ENCODE data around the gene TGFBR2. TPM values are rescaled to one million over a fixed set of nuclear protein-coding genes. Genes with fewer than 3 reads are reported as not detected.

TGFBR2 gene
- total RNA-seq, 1 experiment from 2014 or later: not detected

DNA sequence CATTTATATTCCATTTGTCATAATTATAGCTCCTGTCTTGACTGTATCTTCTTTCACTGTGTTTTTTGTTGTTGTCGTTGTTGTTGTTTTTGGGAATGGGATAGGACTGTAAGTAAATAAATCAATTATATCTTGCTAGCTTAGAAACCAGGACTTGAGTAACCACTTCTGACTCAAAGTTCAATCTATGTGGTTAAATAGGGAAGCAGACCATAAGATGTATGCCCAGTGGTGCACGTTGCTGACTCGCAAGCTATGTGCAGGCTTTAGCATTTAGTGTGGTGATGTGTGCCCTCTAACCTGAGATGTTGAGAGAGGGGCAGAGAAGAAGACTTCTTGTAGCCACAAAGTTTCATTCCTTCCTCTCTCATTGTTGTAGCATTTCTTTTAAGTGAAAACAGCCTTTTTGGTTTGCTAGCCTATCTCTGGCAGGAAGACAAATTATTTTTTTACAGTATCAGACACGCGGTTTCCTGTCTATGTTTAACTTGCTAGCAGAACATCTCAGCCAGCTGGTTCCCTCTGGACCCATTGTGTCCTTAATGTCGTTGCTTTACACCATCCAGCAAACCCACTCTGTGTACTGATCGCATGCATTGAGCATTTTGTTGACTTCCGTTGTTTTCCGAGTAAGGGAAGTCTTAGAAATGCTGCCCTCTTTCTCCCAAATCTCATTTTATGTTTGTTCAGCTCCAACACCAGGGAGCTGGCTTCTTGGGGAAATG is 52.1 kb downstream of the TGFBR2 start:
- H3K4me1 ChIP-seq (ENCODE audit: low read length): no peaks in the 10 kb centered on the region
- no peaks in the 10 kb centered on the region for H3K27me3 ChIP-seq (ENCODE audit: low read length)
- no peak overlapping the region for H3K9ac ChIP-seq (ENCODE audit: low read length)
- no peak overlapping the region for H3K27ac ChIP-seq (ENCODE audit: low read length)
- no peaks in the 10 kb centered on the region for H3K9me3 ChIP-seq (ENCODE audit: low read length)
- H4K20me1 ChIP-seq (ENCODE audit: insufficient read depth, low read depth, low read length): no peaks in the 10 kb centered on the region
- H2AFZ ChIP-seq (ENCODE audit: low read length): no peak overlapping the region
- no peaks in the 10 kb centered on the region for H3K9me2 ChIP-seq (replicated peaks; ENCODE audit: insufficient read depth, low read length)
- no peak overlapping the region for H3K4me3 ChIP-seq (ENCODE audit: low read length)
- no peak overlapping the region for H3K4me2 ChIP-seq (ENCODE audit: low read depth, low read length, poor library complexity, severe bottlenecking)
- no peaks in the 10 kb centered on the region for H3K36me3 ChIP-seq (ENCODE audit: insufficient read depth, low read length)
- no peaks in the 10 kb centered on the region for H3K79me2 ChIP-seq (ENCODE audit: low read length)
- no peak for DNase-seq

- Histone ChIP-seq H3K27me3 (ENCODE audit: low read length) (no peaks in the 10 kb centered on the region), H2AFZ (ENCODE audit: low read length) (no peak overlapping the region), H3K4me1 (ENCODE audit: low read length) (no peaks in the 10 kb centered on the region), H4K20me1 (ENCODE audit: insufficient read depth, low read depth, low read length) (no peaks in the 10 kb centered on the region), H3K36me3 (ENCODE audit: insufficient read depth, low read length) (no peaks in the 10 kb centered on the region), H3K4me2 (ENCODE audit: low read depth, low read length, poor library complexity, severe bottlenecking) (no peak overlapping the region), H3K9ac (ENCODE audit: low read length) (no peak overlapping the region), H3K27ac (ENCODE audit: low read length) (no peak overlapping the region), H3K4me3 (ENCODE audit: low read length) (no peak overlapping the region), H3K79me2 (ENCODE audit: low read length) (no peaks in the 10 kb centered on the region), H3K9me3 (ENCODE audit: low read length) (no peaks in the 10 kb centered on the region), H3K9me2 (replicated peaks; ENCODE audit: insufficient read depth, low read length) (no peaks in the 10 kb centered on the region)
- no peak for DNase-seq
Observed at GRCh38 chr3:30659270-30660130, 53.1 kb downstream of the TGFBR2 start.

DNA sequence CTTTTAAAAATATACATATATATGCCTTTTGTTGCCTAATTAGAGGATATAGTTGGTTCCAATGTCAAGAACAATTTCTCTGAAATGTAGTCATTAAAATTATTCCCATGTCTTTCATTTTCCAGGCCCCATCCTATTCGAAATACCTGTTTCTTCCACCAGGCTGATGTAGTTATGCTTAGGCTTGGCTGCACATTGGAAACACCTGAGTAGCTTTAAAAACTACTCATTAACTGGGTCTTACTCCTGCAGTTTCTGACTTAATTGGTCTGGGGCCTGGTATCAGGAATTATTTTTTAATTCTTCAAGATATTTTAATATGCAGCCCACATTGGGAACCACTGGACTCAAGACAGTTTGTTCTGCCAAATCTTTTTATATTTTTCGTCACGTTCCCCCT is 53.7 kb downstream of the TGFBR2 start:
- H3K4me3 ChIP-seq (ENCODE audit: low read length): no peak overlapping the region
- H3K9me2 ChIP-seq (replicated peaks; ENCODE audit: insufficient read depth, low read length): no peaks in the 10 kb centered on the region
- no peaks in the 10 kb centered on the region for H3K27me3 ChIP-seq (ENCODE audit: low read length)
- H3K4me2 ChIP-seq (ENCODE audit: low read depth, low read length, poor library complexity, severe bottlenecking): no peak overlapping the region
- H3K9me3 ChIP-seq (ENCODE audit: low read length): no peaks in the 10 kb centered on the region
- no peaks in the 10 kb centered on the region for H4K20me1 ChIP-seq (ENCODE audit: insufficient read depth, low read depth, low read length)
- H3K9ac ChIP-seq (ENCODE audit: low read length): no peak overlapping the region
- no peaks in the 10 kb centered on the region for H3K36me3 ChIP-seq (ENCODE audit: insufficient read depth, low read length)
- no peaks in the 10 kb centered on the region for H3K4me1 ChIP-seq (ENCODE audit: low read length)
- H3K79me2 ChIP-seq (ENCODE audit: low read length): no peaks in the 10 kb centered on the region
- no peak overlapping the region for H3K27ac ChIP-seq (ENCODE audit: low read length)
- DNase-seq: no peak
- no peak overlapping the region for H2AFZ ChIP-seq (ENCODE audit: low read length)

GRCh38 chr3:30660656-30661055 is 54.3 kb downstream of the TGFBR2 start:
- H3K36me3 ChIP-seq (ENCODE audit: insufficient read depth, low read length): no peaks in the 10 kb centered on the region
- no peaks in the 10 kb centered on the region for H3K4me1 ChIP-seq (ENCODE audit: low read length)
- H3K27ac ChIP-seq (ENCODE audit: low read length): no peak overlapping the region
- no peak for DNase-seq
- H3K27me3 ChIP-seq (ENCODE audit: low read length): no peaks in the 10 kb centered on the region
- no peak overlapping the region for H3K4me2 ChIP-seq (ENCODE audit: low read depth, low read length, poor library complexity, severe bottlenecking)
- no peaks in the 10 kb centered on the region for H3K9me3 ChIP-seq (ENCODE audit: low read length)
- H3K9ac ChIP-seq (ENCODE audit: low read length): no peak overlapping the region
- H3K9me2 ChIP-seq (replicated peaks; ENCODE audit: insufficient read depth, low read length): no peaks in the 10 kb centered on the region
- no peaks in the 10 kb centered on the region for H3K79me2 ChIP-seq (ENCODE audit: low read length)
- H3K4me3 ChIP-seq (ENCODE audit: low read length): no peak overlapping the region
- no peaks in the 10 kb centered on the region for H4K20me1 ChIP-seq (ENCODE audit: insufficient read depth, low read depth, low read length)
- no peak overlapping the region for H2AFZ ChIP-seq (ENCODE audit: low read length)

DNA sequence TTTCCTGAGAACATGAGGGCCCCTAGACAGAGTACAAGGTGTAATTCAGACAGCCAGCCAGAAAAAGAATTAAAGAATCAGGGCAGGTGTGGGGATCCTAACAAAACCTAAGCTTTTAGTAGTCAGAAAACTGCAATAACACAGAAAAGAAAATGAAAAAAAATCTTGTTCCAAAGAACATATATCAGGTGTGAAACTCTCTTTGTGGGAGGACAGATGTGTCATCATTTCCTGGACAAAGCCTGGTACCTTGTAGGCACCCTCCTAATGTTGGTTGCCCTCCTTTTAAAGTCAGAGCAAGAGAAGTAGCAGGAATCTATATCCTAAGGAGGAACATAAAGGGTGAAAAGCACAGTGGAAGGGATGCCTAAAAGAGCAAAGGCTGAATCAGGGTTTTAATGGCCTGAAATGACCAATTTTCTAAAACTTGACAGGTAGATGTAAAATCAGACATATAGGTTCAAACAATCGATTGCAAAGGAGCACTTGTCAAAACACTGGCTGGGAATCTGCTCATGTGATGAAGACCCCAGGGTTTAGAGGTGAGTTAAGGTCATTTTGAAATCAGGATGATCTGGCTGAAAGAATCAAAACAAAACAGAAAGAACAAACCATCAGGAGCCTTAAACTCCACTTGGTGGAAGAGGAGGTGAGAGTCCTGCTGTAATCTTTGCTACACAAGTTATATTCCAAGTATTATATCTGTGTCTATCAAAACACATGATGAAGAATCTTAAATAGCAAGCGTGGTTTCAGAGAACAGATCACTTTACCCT is 54.9 kb downstream of the TGFBR2 start:
- DNase-seq: no peak
- H3K9me2 ChIP-seq (replicated peaks; ENCODE audit: insufficient read depth, low read length): no peaks in the 10 kb centered on the region
- no peak overlapping the region for H2AFZ ChIP-seq (ENCODE audit: low read length)
- no peaks in the 10 kb centered on the region for H3K27me3 ChIP-seq (ENCODE audit: low read length)
- no peaks in the 10 kb centered on the region for H3K36me3 ChIP-seq (ENCODE audit: insufficient read depth, low read length)
- no peaks in the 10 kb centered on the region for H4K20me1 ChIP-seq (ENCODE audit: insufficient read depth, low read depth, low read length)
- H3K27ac ChIP-seq (ENCODE audit: low read length): no peak overlapping the region
- H3K4me2 ChIP-seq (ENCODE audit: low read depth, low read length, poor library complexity, severe bottlenecking): no peak overlapping the region
- H3K9me3 ChIP-seq (ENCODE audit: low read length): no peaks in the 10 kb centered on the region
- H3K4me1 ChIP-seq (ENCODE audit: low read length): no peaks in the 10 kb centered on the region
- no peak overlapping the region for H3K4me3 ChIP-seq (ENCODE audit: low read length)
- H3K9ac ChIP-seq (ENCODE audit: low read length): no peak overlapping the region
- no peaks in the 10 kb centered on the region for H3K79me2 ChIP-seq (ENCODE audit: low read length)

- Histone ChIP-seq H3K27me3 (ENCODE audit: low read length) (no peaks in the 10 kb centered on the region), H3K36me3 (ENCODE audit: insufficient read depth, low read length) (no peaks in the 10 kb centered on the region), H4K20me1 (ENCODE audit: insufficient read depth, low read depth, low read length) (no peaks in the 10 kb centered on the region), H3K27ac (ENCODE audit: low read length) (no peak overlapping the region), H3K79me2 (ENCODE audit: low read length) (no peaks in the 10 kb centered on the region), H3K9ac (ENCODE audit: low read length) (no peak overlapping the region), H3K9me2 (replicated peaks; ENCODE audit: insufficient read depth, low read length) (no peaks in the 10 kb centered on the region), H3K4me3 (ENCODE audit: low read length) (no peak overlapping the region), H2AFZ (ENCODE audit: low read length) (no peak overlapping the region), H3K4me2 (ENCODE audit: low read depth, low read length, poor library complexity, severe bottlenecking) (no peak overlapping the region), H3K9me3 (ENCODE audit: low read length) (no peaks in the 10 kb centered on the region), H3K4me1 (ENCODE audit: low read length) (no peaks in the 10 kb centered on the region)
- no peak for DNase-seq
Observed at GRCh38 chr3:30662836-30663235, 56.4 kb downstream of the TGFBR2 start.

GRCh38 chr3:30663533-30664241 is 57.3 kb downstream of the TGFBR2 start:
- no peaks in the 10 kb centered on the region for H3K36me3 ChIP-seq (ENCODE audit: insufficient read depth, low read length)
- H3K4me2 ChIP-seq (ENCODE audit: low read depth, low read length, poor library complexity, severe bottlenecking): no peak overlapping the region
- no peaks in the 10 kb centered on the region for H3K27me3 ChIP-seq (ENCODE audit: low read length)
- no peaks in the 10 kb centered on the region for H4K20me1 ChIP-seq (ENCODE audit: insufficient read depth, low read depth, low read length)
- H3K4me3 ChIP-seq (ENCODE audit: low read length): no peak overlapping the region
- no peak for DNase-seq
- H2AFZ ChIP-seq (ENCODE audit: low read length): no peak overlapping the region
- H3K9ac ChIP-seq (ENCODE audit: low read length): no peak overlapping the region
- H3K4me1 ChIP-seq (ENCODE audit: low read length): no peaks in the 10 kb centered on the region
- H3K79me2 ChIP-seq (ENCODE audit: low read length): no peaks in the 10 kb centered on the region
- no peaks in the 10 kb centered on the region for H3K9me3 ChIP-seq (ENCODE audit: low read length)
- H3K27ac ChIP-seq (ENCODE audit: low read length): no peak overlapping the region
- H3K9me2 ChIP-seq (replicated peaks; ENCODE audit: insufficient read depth, low read length): no peaks in the 10 kb centered on the region
